Colon (tissue), 2 donors: ENCODE data around the gene PEAK1.

Source experiments
- FAIRE-seq: peaks from 2 replicates; lab custom pipeline; 2012; peaks lifted over from hg19 to GRCh38; lab: Jason Lieb, UNC
- donor health status: control.
- donor health status: control.

Gene PEAK1

GRCh38 chr15:77358545-77359240, 61.2 kb downstream of the PEAK1 start:
- FAIRE-seq, result no peak

- FAIRE-seq, result no peak
Observed at GRCh38 chr15:77356305-77356704, 63.6 kb downstream of the PEAK1 start.

- no peak for FAIRE-seq
Observed at GRCh38 chr15:77355321-77355720, 64.6 kb downstream of the PEAK1 start.

- FAIRE-seq, result no peak
Observed at GRCh38 chr15:77354063-77354462, 65.8 kb downstream of the PEAK1 start.

- FAIRE-seq, result no peak
Observed at GRCh38 chr15:77352887-77353286, 67.0 kb downstream of the PEAK1 start.

GRCh38 chr15:77350792-77351191, 69.1 kb downstream of the PEAK1 start:
- FAIRE-seq, result no peak

GRCh38 chr15:77349666-77350065, 70.2 kb downstream of the PEAK1 start:
- FAIRE-seq, result no peak

- FAIRE-seq, result no peak
Observed at GRCh38 chr15:77348511-77348910, 71.4 kb downstream of the PEAK1 start.

- FAIRE-seq, result no peak
Observed at GRCh38 chr15:77347197-77347596, 72.7 kb downstream of the PEAK1 start.

- no peak for FAIRE-seq
Observed at GRCh38 chr15:77346245-77347036, 73.5 kb downstream of the PEAK1 start.

- FAIRE-seq, result no peak
Observed at GRCh38 chr15:77342807-77343206, 77.1 kb downstream of the PEAK1 start.

- no peak for FAIRE-seq
Observed at GRCh38 chr15:77340245-77340644, 79.7 kb downstream of the PEAK1 start.

- no peak for FAIRE-seq
Observed at GRCh38 chr15:77336006-77336405, 83.9 kb downstream of the PEAK1 start.

GRCh38 chr15:77335298-77335697, 84.6 kb downstream of the PEAK1 start:
- no peak for FAIRE-seq

GRCh38 chr15:77333166-77333565, 86.7 kb downstream of the PEAK1 start:
- FAIRE-seq, result no peak

- no peak for FAIRE-seq
Observed at GRCh38 chr15:77329202-77329601, 90.7 kb downstream of the PEAK1 start.

GRCh38 chr15:77327844-77328529, 91.9 kb downstream of the PEAK1 start:
- no peak for FAIRE-seq

GRCh38 chr15:77327168-77327567, 92.7 kb downstream of the PEAK1 start:
- peak; percentile 31 for FAIRE-seq

GRCh38 chr15:77326366-77326765, 93.5 kb downstream of the PEAK1 start:
- no peak for FAIRE-seq

- no peak for FAIRE-seq
Observed at GRCh38 chr15:77312523-77312922, 107.4 kb downstream of the PEAK1 start.

GRCh38 chr15:77311618-77312398, 108.1 kb downstream of the PEAK1 start:
- no peak for FAIRE-seq

- no peak for FAIRE-seq
Observed at GRCh38 chr15:77311020-77311419, 108.9 kb downstream of the PEAK1 start.
